Measurements from ENCODE around the gene HNRNPAB.

DNA sequence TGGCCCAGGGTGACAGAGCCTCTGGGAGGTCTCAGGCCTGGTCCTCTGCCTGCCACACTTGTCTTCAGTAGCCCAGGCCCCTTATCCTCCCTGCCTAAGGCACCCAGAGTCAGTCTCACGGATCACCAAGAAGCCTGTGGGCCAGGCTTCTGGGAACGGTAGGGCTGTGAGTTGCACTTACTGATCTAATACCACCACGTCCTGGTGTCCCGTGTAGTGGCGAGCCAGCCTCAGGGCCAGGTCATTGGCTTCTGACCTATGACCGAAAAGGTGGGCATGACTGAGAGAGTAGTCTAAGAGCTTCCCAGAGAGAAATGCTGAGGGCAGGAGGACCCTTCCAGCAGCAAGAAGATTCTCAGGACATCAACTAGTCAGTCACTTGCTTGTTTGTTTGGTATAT is 20.8 kb downstream of the HNRNPAB start:
- TF ChIP-seq, protein P1, sequence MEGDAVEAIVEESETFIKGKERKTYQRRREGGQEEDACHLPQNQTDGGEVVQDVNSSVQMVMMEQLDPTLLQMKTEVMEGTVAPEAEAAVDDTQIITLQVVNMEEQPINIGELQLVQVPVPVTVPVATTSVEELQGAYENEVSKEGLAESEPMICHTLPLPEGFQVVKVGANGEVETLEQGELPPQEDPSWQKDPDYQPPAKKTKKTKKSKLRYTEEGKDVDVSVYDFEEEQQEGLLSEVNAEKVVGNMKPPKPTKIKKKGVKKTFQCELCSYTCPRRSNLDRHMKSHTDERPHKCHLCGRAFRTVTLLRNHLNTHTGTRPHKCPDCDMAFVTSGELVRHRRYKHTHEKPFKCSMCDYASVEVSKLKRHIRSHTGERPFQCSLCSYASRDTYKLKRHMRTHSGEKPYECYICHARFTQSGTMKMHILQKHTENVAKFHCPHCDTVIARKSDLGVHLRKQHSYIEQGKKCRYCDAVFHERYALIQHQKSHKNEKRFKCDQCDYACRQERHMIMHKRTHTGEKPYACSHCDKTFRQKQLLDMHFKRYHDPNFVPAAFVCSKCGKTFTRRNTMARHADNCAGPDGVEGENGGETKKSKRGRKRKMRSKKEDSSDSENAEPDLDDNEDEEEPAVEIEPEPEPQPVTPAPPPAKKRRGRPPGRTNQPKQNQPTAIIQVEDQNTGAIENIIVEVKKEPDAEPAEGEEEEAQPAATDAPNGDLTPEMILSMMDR (IDR thresholded peaks at IDR 0.05), result no peak
- TF ChIP-seq POLR2A (IDR thresholded peaks at IDR 0.05), result no peak
